ENCODE data around the gene ZBTB21.

ZBTB21 gene

GRCh38 chr21:42039470-42039901, 29.3 kb upstream of the ZBTB21 start:
- DNase-seq = no peak

GRCh38 chr21:42038826-42039425, 28.8 kb upstream of the ZBTB21 start:
- DNase-seq = no peak

- no peak for DNase-seq
Observed at GRCh38 chr21:42038393-42038792, 28.2 kb upstream of the ZBTB21 start.

GRCh38 chr21:42037943-42038342, 27.8 kb upstream of the ZBTB21 start:
- no peak for DNase-seq

GRCh38 chr21:42037516-42037915, 27.4 kb upstream of the ZBTB21 start:
- no peak for DNase-seq

GRCh38 chr21:42036313-42036712, 26.2 kb upstream of the ZBTB21 start:
- DNase-seq = no peak

GRCh38 chr21:42032968-42033367, 22.8 kb upstream of the ZBTB21 start:
- no peak for DNase-seq

- no peak for DNase-seq
Observed at GRCh38 chr21:42032266-42032665, 22.1 kb upstream of the ZBTB21 start.

GRCh38 chr21:42031816-42032215, 21.7 kb upstream of the ZBTB21 start:
- DNase-seq = no peak

- DNase-seq = no peak
Observed at GRCh38 chr21:42031241-42031640, 21.1 kb upstream of the ZBTB21 start.

- DNase-seq = no peak
Observed at GRCh38 chr21:42030311-42030710, 20.2 kb upstream of the ZBTB21 start.

GRCh38 chr21:42028766-42029425, 18.7 kb upstream of the ZBTB21 start:
- peak; percentile 4 for DNase-seq

- DNase-seq = peak; percentile 47
Observed at GRCh38 chr21:42027822-42028765, 17.9 kb upstream of the ZBTB21 start.

GRCh38 chr21:42027085-42027821, 17.1 kb upstream of the ZBTB21 start:
- no peak for DNase-seq

- no peak for DNase-seq
Observed at GRCh38 chr21:42026082-42026435, 15.9 kb upstream of the ZBTB21 start.

- no peak for DNase-seq
Observed at GRCh38 chr21:42025376-42026081, 15.4 kb upstream of the ZBTB21 start.

GRCh38 chr21:42022906-42023305, 12.7 kb upstream of the ZBTB21 start:
- no peak for DNase-seq

- no peak for DNase-seq
Observed at GRCh38 chr21:42022091-42022430, 11.9 kb upstream of the ZBTB21 start.

GRCh38 chr21:42021371-42022090, 11.4 kb upstream of the ZBTB21 start:
- no peak for DNase-seq

- DNase-seq = no peak
Observed at GRCh38 chr21:42019706-42020105, 9.5 kb upstream of the ZBTB21 start.

GRCh38 chr21:42019101-42019605, 9.0 kb upstream of the ZBTB21 start:
- no peak for DNase-seq

GRCh38 chr21:42017022-42017421, 6.9 kb upstream of the ZBTB21 start:
- DNase-seq = no peak
